WI38 (cell line): ENCODE measurements around the gene SIDT1.

ENCODE experiments used
- H3K4me3 ChIP-seq: 2 replicates; pipeline ENCODE4 v1.5.1; 2011; ENCODE audit warnings: low read depth, mild to moderate bottlenecking, control low read depth, low read length
- CTCF ChIP-seq: IDR thresholded peaks from 2 replicates; pipeline ENCODE4 v1.5.1; 2012; ENCODE audit warnings: low read depth, mild to moderate bottlenecking, control low read depth, low read length

SIDT1 gene

DNA sequence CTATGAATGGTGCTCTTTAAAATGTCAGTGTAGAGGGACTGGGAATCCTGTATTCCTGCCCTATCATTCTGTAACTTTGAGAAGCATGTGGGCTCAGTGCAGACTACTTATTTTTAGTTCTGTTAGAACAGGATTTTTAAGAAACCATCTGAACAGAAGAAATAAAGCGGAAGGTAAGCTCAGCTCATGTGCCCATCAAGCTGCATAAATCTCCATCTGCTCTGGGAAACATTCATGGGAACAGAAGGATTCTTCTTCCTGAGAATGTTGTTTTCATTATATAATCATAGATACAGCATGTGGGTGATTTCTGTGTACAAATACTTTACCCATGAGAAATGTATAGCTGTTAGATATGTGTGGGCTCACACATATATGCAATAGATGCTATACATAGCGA is 69.9 kb downstream of the SIDT1 start:
- no peak overlapping the region for H3K4me3 ChIP-seq
- TF ChIP-seq CTCF = no peak

GRCh38 chr3:113602836-113603235 is 70.5 kb downstream of the SIDT1 start:
- no peak for TF ChIP-seq CTCF
- H3K4me3 ChIP-seq = no peak overlapping the region

- no peak for TF ChIP-seq CTCF
- H3K4me3 ChIP-seq = no peak overlapping the region
Observed at GRCh38 chr3:113606539-113607218, 74.3 kb downstream of the SIDT1 start.

- TF ChIP-seq CTCF = no peak
Observed at GRCh38 chr3:113607219-113607596, 74.9 kb downstream of the SIDT1 start.

GRCh38 chr3:113614402-113614801 is 82.0 kb downstream of the SIDT1 start:
- H3K4me3 ChIP-seq = no peak overlapping the region
- TF ChIP-seq CTCF = no peak

More at GRCh38 chr3:113607219-113607596, 74.9 kb downstream of the SIDT1 start:
- no peak overlapping the region for H3K4me3 ChIP-seq

GRCh38 chr3:113615976-113616375 is 83.6 kb downstream of the SIDT1 start:
- no peak overlapping the region for H3K4me3 ChIP-seq
- TF ChIP-seq CTCF = no peak

DNA sequence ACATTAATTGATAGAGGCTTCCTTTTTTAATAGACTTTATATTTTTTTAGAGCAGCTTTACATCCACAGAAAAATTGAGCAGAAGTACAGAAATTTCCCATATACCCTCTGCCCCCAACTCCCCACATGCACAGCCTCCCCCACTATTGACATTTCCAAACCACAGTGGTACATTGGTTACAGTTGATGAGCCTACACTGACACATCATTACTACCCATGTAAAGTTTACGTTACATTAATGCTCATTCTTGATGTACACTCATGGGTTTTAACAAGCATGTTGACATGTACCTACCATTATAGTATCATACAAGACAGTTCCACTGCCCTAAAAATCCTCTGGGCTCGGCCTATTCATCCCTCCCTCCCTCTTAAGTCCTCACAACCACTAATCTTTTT is 85.4 kb downstream of the SIDT1 start:
- H3K4me3 ChIP-seq = no peak overlapping the region
- no peak for TF ChIP-seq CTCF
